Sigmoid colon (tissue), 4 donors: Measurements from ENCODE around the gene LMAN2.

Source experiments
- CTCF ChIP-seq, 4 experiments: fragments of 450-650 bp in 3 of 4; fragments of 200-600 bp in 1 of 4; IDR thresholded peaks; one replicate each; pipeline ENCODE4 v1.5.1; 2016 to 2019; ENCODE audit warnings: antibody characterized with exemption in 4 of 4, mild to moderate bottlenecking in 3 of 4, moderate library complexity in 2 of 4
- EP300 ChIP-seq, 4 donors: sonication (generic); formaldehyde crosslinking; IDR thresholded peaks; one replicate each; pipeline ENCODE4 v1.6.1; 2017; ENCODE audit warnings: antibody characterized with exemption in 4 of 4
- POLR2A ChIP-seq, 2 donors: fragments of 450-650 bp; IDR thresholded peaks; one replicate each; pipeline ENCODE4 v1.6.1; 2016; ENCODE audit warnings: antibody characterized with exemption in 2 of 2, mild to moderate bottlenecking in 2 of 2, moderate library complexity in 2 of 2
- POLR2AphosphoS5 ChIP-seq, 4 donors: sonication (generic); formaldehyde crosslinking; IDR thresholded peaks; one replicate each; pipeline ENCODE4 v1.6.1; 2017; ENCODE audit warnings: antibody characterized with exemption in 4 of 4

GRCh38 chr5:177320879-177321278 lies 30.6 kb downstream of the LMAN2 start:
- TF ChIP-seq CTCF (IDR thresholded peaks at IDR 0.05) (no peak), POLR2A (IDR thresholded peaks at IDR 0.05) (no peak), POLR2AphosphoS5 (IDR thresholded peaks at IDR 0.05) (no peak), EP300 (IDR thresholded peaks at IDR 0.05) (no peak)
